ENCODE results near the gene TSHZ2.

TSHZ2 gene

GRCh38 chr20:53129563-53129962 lies 157.4 kb downstream of the TSHZ2 start:
- DNase-seq (ENCODE audit: low read depth), result no peak

DNA sequence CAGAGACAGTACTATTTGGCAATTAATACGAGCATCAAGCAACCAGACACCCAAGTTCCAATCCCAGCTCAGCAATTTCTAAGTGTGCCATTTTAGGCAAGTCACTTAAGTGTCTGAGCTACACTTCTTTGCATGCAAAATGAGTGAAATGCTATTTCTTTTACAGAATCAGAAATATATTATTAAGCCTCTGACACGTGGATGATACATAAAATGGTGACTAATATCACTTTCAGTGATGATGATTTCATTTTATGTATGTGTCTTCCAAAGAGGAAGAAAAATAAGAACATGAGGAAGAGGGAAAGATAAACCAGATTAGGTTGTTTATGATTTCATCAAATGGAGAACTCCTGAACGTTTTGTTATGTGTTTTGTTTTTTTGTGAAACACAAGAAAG lies 158.6 kb downstream of the TSHZ2 start:
- no peak for DNase-seq (ENCODE audit: low read depth)

- no peak for DNase-seq (ENCODE audit: low read depth)
Observed at GRCh38 chr20:53133125-53133524, 161.0 kb downstream of the TSHZ2 start.

DNA sequence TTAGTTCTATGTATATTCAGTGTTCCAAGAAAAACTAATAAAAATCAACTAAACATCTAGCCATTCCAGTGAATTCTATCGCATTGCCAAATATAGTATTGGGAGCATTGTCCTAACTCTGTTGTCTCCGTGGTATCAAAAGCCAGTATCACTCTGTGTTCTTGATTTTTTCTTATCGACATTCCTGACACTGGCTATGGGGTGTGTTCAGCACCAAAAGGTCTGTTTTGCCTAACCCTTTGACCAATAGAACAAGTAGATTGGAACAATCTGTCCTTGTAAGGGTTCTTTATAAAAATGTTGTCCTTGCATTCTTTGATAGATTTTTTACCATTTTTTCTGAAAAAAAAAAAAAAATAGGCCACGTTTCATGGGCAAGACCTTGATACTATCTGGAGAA lies 161.5 kb downstream of the TSHZ2 start:
- no peak for DNase-seq (ENCODE audit: low read depth)

DNA sequence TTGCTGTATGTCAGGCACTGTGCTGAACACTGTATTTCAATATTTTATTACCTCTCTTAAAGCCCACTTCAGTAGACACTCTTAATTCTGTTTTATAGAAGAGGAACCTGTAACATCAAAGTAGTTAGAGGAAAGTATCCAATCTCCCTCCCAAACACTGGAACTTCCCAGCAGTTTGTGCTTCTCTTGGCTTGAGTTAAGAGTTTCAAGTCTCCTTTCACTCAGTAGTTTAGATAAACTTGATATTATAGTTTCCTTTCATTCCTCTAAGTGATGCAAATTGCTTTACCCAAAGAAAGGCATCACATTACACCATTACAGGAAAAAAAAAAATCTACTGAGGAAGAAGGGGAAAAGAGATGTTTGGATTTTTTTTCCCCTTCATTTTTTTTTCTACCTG lies 164.3 kb downstream of the TSHZ2 start:
- no peak for DNase-seq (ENCODE audit: low read depth)

DNA sequence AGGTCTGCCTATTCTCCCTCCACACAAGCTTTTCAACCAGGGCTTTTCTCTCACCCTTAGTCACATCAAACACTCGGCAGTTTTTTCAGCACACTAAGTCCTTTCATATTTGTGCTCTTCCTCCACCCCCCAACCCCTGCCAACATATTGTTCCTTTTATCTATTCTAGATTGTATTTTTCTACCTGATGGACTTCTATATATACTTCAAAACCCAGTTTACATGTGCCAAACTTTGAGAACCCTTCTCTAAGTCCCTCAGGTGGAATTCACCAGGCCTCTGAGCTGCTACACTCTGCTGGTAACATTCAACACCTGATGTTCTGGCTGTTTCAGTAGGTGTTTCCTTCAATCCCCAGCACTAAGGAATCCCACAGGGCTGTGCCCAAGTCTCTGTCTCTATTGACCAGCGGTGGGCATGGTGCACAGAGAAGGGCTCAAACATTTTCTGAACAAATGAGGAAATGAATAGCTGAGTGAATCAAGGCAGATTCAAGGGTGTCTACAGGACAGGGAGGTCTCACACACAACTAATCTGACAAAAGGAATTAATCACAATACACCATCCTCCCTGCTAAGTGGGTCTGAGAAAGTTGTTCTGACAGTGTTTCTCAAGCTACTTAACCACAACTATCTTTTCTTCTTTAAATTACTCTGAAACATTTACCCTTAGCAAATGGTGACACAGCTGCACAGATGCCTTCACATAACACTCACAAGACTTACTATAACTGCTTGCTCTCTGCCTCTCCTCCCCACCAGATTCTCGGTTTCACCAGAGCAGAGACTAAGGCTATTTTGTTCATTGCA lies 166.5 kb downstream of the TSHZ2 start:
- DNase-seq (ENCODE audit: low read depth), result no peak

DNA sequence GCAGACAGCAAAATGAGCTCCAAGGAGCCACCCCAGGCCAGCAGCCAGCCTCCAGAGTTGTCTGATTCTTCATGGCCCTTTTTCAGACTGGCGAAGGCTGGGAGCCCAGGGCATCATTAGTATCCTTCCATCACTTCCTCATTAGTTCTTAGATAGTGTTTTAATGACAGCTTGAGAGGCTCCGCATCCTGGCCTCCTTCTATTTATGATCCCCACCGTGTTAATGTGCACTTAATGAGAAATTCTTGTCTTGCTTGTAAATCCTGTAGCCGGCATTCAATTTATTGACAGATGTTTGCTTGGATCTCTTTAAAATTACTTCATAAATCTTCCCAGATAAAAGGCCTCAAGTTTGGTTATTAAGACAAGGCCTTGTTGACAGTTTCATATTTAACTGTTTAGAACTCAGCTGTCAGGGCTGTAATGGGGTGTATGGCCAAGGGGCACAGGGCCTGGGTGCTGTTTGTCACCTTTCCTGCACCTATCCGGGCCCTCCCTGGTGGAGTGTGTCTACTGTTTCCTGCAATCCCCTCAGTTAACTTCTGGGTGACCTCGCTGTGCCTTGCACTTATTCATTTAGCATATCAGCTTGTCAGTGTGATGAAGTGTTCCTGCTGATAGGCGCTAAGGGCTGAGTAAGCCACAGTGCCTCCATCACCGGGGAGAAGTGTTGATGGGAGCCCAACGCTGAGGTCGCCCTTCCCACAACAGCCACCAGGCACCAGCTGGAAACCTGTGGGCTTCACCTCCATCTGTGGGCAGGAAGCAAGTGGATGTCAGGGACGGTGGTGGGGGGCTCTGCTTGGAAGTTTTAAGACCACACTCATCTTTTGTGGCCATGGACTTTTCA lies 169.3 kb downstream of the TSHZ2 start:
- no peak for DNase-seq (ENCODE audit: low read depth)

- no peak for DNase-seq (ENCODE audit: low read depth)
Observed at GRCh38 chr20:53142225-53143127, 170.3 kb downstream of the TSHZ2 start.

DNA sequence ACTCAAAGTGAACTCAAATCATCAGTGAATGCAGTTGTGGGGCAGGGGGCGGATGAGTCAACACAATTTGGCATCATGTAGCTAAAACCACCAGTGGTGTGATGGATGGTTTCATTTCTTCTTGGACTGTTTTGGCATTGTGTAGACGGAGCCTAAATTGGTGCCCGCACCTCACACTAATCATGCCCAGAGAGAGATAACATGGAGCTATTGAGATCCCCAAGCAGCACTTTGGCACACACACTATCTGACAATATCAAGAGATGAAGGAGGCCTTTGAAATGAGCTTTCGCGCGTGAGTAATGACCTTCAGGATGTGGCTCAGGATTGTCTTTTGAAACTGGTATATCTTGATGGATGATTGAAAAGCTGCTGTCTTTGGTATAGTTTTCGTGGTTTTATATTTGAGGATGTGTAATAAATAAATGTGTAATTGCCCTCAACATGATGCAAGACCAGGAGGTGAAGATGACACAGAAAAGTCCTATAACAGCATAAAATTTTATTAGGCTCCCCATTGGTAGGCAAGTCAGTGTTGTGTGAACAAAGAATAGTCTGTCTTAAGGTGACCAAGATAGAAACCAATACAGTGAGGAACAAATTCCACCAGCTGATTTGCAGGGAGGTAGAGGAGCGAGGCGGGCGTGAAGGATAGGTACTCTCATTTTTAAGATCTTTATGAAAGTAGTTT lies 174.2 kb downstream of the TSHZ2 start:
- DNase-seq (ENCODE audit: low read depth), result no peak

GRCh38 chr20:53148771-53149147 lies 176.6 kb downstream of the TSHZ2 start:
- DNase-seq (ENCODE audit: low read depth), result no peak

DNA sequence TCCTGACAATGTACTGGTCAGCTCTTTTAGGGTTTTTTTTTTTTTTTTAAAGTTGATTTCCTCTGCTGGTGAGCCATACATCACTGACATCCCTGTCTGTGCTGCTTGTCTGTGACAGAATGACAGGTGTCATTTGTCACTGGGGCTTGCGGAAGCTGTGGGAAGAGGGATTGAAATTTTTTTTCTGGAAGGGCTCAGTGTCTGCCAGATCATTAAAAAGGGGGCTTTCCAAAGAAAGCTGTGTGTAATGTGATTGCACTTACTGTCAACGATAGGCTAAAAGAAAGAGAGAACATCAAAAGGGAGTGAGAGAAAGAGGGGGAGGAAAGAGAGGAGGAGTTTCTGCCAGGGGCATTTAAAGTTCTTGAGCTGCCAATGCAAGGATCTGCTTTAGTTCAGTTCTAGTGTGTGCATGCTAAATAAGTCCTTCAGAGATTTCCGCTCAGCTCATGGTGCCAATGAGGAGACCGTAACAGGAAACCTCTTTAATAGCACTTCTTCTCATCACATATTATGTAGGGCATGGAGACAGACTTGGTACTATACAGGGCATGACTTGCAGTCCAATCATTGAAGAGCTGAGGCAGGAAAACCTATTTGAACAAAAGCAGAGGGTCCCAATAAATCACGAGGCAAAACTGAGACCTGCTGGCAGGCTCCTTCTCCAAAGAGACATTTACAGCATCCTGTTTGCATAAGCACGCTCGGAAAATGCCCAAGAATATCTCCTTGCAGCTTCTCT lies 177.2 kb downstream of the TSHZ2 start:
- DNase-seq (ENCODE audit: low read depth), result no peak

GRCh38 chr20:53149890-53150205 lies 177.7 kb downstream of the TSHZ2 start:
- DNase-seq (ENCODE audit: low read depth), result no peak

GRCh38 chr20:53150532-53150931 lies 178.4 kb downstream of the TSHZ2 start:
- no peak for DNase-seq (ENCODE audit: low read depth)

DNA sequence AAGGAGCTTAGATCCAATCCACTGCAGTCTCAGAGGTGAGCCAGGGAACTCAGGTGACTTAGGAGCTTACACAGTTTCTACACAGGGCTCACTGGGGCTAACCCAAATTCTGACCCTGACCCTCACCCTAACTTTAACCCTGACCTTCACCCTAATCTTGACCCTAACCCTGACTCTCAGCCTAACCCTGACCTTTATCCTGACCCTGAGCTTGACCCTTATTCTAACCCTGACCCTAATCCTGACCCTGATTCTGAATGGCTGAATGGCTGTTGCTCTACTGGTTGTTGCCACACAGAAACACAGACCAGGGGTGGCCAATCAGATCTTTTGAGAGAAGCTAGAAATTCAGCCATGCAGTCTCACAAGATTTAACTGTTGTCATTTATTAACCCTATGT lies 180.1 kb downstream of the TSHZ2 start:
- DNase-seq (ENCODE audit: low read depth), result no peak

DNA sequence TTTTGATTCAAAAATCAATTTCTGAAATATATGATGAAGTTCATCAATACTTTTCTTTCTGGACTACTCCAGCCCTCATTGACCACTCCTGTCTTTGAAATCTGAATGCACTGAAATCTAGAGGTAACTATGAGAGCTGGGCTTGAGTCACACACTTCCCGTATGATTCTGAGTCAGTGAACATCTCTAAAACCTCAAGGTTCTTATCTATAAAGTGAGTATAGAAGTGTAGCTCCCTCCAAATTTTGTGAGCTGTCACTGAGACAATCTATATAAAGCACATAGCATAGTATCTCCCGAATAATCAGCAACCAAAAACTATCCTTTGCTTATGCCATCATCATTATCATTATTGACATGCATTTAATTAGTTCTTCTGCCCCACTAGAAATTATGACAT lies 182.4 kb downstream of the TSHZ2 start:
- DNase-seq (ENCODE audit: low read depth), result no peak

GRCh38 chr20:53157443-53158408 lies 185.6 kb downstream of the TSHZ2 start:
- no peak for DNase-seq (ENCODE audit: low read depth)

DNA sequence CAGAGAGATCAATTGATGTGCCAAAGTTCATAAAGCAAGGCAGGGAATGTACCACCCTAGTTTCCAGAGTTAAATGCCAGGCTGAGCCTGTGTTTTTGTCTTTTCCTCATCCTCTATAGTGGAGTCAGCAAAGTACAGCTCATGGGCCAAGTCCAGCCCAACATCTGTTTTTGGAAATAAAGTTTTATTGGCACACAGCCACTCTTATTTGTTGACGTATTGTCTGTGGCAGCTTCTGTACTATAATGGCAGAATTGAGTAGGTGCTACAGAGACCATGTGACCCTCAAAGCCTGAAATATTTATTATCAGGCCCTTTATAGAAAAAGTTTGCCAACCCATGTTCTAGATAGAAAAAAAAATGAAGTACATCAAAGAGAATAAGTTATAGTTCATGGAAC lies 187.0 kb downstream of the TSHZ2 start:
- DNase-seq (ENCODE audit: low read depth), result no peak

DNA sequence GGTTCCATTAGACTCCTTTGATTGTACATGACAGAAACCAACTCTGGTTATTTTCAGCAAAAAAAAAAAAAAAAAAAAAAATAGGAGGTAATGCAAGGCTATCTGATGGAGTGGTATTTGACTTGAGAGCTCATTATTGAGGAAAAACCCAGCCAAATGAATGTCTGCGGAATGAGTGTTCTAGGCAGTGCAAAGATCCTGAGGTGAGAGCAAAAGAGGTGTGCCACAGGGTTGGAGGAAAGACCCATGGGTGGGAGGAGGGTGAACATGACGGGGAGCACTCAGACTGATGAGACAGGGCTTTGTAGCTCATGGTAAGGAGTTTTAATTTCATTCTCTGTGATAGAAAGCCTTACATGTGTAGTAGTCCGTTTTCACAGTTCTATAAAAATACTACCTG lies 188.9 kb downstream of the TSHZ2 start:
- DNase-seq (ENCODE audit: low read depth), result no peak

- no peak for DNase-seq (ENCODE audit: low read depth)
Observed at GRCh38 chr20:53161473-53161872, 189.3 kb downstream of the TSHZ2 start.

DNA sequence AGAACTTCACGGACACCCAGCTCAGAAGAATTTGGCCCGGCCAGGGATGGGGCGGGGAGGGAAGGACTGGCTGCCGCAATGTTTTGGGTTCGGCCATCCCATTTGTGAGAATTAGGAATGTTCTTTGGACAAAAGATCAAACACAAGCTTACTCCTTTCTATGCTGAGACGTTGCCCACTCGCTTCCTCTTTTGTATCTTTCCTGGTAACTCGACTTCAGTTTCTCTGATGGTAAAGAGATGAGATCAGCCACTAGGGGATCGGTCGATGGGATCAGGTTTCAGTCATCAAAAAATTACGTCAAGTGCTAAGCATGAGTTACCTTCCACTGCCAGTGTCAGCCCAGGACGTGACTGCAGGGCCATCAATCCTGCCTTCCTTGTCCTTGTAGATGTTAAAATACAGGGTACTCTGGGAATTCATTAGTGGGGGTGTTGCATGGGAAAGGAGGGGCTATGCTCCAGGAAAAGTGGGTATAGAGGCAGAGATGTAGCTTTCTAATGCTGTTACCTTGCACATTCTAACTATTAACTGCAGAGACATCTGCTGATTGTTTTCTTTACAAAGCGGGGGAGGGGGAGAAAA lies 190.2 kb downstream of the TSHZ2 start:
- peak; percentile 67 for DNase-seq (ENCODE audit: low read depth)
